ENCODE data around the gene SOS1. TPM values are rescaled to one million over a fixed set of nuclear protein-coding genes. Genes with fewer than 3 reads are reported as not detected.
"Not testable (repeated sequence)": the region's sequence is repeated elsewhere in the genome, so short reads cannot be mapped to it uniquely, and the experiment has no call there.

SOS1 gene
- total RNA-seq, 1 donor from 2014 or later, result 54.5 TPM

DNA sequence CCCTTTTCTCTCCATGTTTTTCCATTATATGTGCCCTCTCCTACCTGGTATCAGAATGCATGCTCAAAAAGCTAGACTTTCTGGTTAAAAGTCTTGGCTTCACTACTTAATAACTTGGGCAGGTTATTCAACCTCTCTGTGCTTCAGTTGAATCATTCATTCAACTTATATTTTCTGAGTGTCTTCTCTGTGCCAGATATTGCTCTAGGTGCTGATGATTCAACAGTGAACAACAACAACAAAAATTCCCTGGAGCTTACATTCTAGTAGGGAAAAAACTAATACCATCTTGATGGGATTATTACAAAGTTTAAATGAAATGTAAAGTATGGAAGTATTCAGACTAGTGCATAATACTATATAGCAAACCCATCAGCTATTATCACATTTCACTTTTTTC is 55.2 kb downstream of the SOS1 start:
- Mint-ChIP-seq H3K36me3 (peaks cover 13% of the 10 kb centered on the region), H3K27me3 (ENCODE audit: low read depth) (no peaks in the 10 kb centered on the region), H3K9me3 (no peaks in the 10 kb centered on the region), H3K4me1 (peaks cover 19% of the 10 kb centered on the region), H3K27ac (no peak overlapping the region), H3K4me3 (no peak overlapping the region)
- TF ChIP-seq, protein P1, sequence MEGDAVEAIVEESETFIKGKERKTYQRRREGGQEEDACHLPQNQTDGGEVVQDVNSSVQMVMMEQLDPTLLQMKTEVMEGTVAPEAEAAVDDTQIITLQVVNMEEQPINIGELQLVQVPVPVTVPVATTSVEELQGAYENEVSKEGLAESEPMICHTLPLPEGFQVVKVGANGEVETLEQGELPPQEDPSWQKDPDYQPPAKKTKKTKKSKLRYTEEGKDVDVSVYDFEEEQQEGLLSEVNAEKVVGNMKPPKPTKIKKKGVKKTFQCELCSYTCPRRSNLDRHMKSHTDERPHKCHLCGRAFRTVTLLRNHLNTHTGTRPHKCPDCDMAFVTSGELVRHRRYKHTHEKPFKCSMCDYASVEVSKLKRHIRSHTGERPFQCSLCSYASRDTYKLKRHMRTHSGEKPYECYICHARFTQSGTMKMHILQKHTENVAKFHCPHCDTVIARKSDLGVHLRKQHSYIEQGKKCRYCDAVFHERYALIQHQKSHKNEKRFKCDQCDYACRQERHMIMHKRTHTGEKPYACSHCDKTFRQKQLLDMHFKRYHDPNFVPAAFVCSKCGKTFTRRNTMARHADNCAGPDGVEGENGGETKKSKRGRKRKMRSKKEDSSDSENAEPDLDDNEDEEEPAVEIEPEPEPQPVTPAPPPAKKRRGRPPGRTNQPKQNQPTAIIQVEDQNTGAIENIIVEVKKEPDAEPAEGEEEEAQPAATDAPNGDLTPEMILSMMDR (IDR thresholded peaks at IDR 0.05; ENCODE audit: unreplicated experiment), result no peak
- no peak for DNase-seq (ENCODE audit: low spot score in 2 of 2, unreplicated experiment in 2 of 2)

DNA sequence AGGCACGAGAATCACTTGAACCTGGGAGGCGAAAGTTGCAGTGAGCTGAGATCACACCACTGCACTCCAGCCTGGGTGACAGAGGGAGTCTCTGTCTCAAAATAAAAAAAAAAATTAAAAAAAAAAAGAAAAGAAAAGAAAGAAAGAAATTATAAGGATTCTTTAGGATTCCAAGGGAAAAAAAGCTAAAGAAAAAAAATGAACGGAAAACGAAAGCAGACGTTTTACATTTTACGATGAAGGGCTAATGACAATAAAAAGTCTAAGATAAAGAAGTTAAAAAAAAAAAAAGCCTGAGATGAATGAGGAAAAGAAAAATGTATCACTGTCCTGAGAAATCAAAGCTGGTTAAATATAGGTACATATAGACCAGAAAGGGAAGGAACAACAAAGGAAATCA is 58.5 kb downstream of the SOS1 start:
- Mint-ChIP-seq H3K36me3 (peaks cover 12% of the 10 kb centered on the region), H3K27me3 (ENCODE audit: low read depth) (no peaks in the 10 kb centered on the region), H3K9me3 (no peaks in the 10 kb centered on the region), H3K4me1 (peaks cover 7% of the 10 kb centered on the region), H3K27ac (peak overlapping the region; percentile 73), H3K4me3 (no peak overlapping the region)
- DNase-seq (ENCODE audit: low spot score in 2 of 2, unreplicated experiment in 2 of 2), result no peak
- TF ChIP-seq, protein P1 (IDR thresholded peaks at IDR 0.05; ENCODE audit: unreplicated experiment), result no peak

DNA sequence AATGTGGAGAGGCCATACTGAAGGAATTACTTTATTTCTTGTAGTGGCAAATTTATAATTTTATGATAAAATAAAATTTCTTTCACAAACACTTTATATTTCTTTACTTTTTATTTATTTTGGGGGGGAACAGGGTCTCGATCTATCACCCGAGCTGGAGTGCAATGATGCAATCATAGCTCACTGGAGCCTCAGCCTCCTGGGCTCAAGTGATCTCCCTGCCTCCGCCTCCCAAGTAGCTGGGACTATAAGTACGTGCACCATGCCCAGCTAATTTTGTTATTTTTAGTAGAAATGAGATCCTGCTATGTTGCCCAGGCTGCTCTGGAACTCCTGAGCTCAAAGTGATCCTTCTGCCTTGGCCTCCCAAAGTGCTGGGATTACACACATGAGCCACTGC is 59.6 kb downstream of the SOS1 start:
- TF ChIP-seq, protein P1 (IDR thresholded peaks at IDR 0.05; ENCODE audit: unreplicated experiment), result no peak
- DNase-seq (ENCODE audit: low spot score in 2 of 2, unreplicated experiment in 2 of 2), result no peak
- Mint-ChIP-seq H3K4me1 (peaks cover 7% of the 10 kb centered on the region), H3K9me3 (no peaks in the 10 kb centered on the region), H3K27me3 (ENCODE audit: low read depth) (no peaks in the 10 kb centered on the region), H3K27ac (no peak overlapping the region), H3K4me3 (no peak overlapping the region), H3K36me3 (peaks cover 7% of the 10 kb centered on the region)

DNA sequence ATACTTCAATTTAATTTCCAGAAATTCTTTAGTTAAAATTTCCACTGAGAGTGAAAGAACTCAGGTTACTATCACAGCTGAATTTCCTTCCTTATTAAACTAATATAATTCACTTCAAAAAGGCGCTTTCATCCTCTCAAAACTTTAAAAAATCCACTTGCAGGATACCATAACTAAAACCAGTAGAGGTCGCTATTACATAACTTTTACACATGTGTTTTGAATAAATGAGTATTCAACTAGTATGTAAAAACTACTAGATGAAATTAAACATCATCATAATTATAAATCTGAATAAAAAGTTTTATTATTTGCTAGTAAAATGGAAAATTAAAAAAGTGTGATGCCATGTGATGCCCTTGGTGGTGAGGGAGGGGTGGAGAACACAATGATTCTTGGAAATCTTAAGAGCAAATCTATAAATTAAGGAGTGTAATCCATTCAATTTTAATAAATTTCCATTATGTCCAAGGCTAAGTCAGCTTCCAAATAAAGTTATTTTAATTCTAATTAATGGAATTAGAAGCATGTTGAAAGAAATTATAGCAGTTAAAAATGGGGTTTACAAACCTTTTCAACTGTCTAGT is 61.4 kb downstream of the SOS1 start:
- H3K4me3 Mint-ChIP-seq, result no peak overlapping the region
- DNase-seq (ENCODE audit: low spot score in 2 of 2, unreplicated experiment in 2 of 2), result no peak
- TF ChIP-seq, protein P1 (IDR thresholded peaks at IDR 0.05; ENCODE audit: unreplicated experiment), result peak; percentile 86

DNA sequence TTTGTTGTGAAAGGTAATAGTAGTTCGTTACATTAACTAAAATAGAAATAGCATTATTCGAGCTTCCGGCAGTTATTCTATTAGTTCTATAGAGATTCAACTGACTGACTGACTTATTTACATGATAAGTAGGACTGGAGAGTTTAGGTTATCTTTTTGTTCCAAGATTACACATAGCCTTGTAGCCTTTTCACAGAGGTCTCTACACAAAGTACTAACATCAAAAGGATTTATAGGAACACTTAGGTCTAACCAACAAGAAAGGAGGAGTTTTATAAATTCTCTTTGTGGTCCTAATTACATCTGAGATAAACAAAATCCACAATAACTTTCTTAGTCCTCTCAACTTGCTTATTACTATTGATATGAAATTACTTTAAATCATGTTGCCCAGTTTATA is 62.8 kb downstream of the SOS1 start:
- Mint-ChIP-seq H3K4me1 (peaks cover 7% of the 10 kb centered on the region), H3K36me3 (peaks cover 17% of the 10 kb centered on the region), H3K27me3 (ENCODE audit: low read depth) (no peaks in the 10 kb centered on the region), H3K4me3 (no peak overlapping the region), H3K27ac (no peak overlapping the region), H3K9me3 (no peaks in the 10 kb centered on the region)
- DNase-seq (ENCODE audit: low spot score in 2 of 2, unreplicated experiment in 2 of 2), result no peak
- TF ChIP-seq, protein P1 (IDR thresholded peaks at IDR 0.05; ENCODE audit: unreplicated experiment), result no peak

More for the DNA sequence above, 61.4 kb downstream of the SOS1 start:
- Mint-ChIP-seq H3K4me1 (peaks cover 7% of the 10 kb centered on the region), H3K27me3 (ENCODE audit: low read depth) (no peaks in the 10 kb centered on the region), H3K36me3 (peaks cover 7% of the 10 kb centered on the region), H3K27ac (peak overlapping the region; percentile 81), H3K9me3 (no peaks in the 10 kb centered on the region)

DNA sequence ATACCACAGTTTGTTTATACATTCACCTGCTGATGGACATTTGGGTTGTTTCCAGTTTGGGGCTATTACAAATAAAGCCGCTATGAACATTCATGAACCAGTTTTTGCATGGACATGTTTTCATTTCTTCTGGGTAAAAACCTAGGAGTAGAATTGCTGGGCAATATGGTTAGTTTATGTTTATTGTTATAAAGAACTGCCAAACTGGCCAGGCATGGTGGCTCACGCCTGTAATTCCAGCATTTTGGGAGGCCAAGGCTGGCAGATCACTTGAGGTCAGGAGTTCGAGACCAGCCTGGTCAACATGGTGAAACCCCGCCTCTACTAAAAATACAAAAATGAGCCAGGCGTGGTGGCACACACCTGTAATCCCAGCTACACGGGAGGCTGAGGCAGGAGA is 68.2 kb downstream of the SOS1 start:
- H3K36me3 Mint-ChIP-seq, result peaks cover 38% of the 10 kb centered on the region
- not testable (repeated sequence) for H3K4me3 Mint-ChIP-seq; H3K9me3 Mint-ChIP-seq; H3K4me1 Mint-ChIP-seq; DNase-seq (ENCODE audit: low spot score in 2 of 2, unreplicated experiment in 2 of 2); H3K27ac Mint-ChIP-seq; H3K27me3 Mint-ChIP-seq (ENCODE audit: low read depth)

Data from mesothelial cell of epicardium (in vitro differentiated cells).